Measurements from ENCODE around the gene LIN54. TPM values are rescaled to one million over a fixed set of nuclear protein-coding genes. Genes with fewer than 3 reads are reported as not detected.

Gene LIN54
- total RNA-seq, 2 experiments from 2014 or later: 47.6 to 48.9 TPM

DNA sequence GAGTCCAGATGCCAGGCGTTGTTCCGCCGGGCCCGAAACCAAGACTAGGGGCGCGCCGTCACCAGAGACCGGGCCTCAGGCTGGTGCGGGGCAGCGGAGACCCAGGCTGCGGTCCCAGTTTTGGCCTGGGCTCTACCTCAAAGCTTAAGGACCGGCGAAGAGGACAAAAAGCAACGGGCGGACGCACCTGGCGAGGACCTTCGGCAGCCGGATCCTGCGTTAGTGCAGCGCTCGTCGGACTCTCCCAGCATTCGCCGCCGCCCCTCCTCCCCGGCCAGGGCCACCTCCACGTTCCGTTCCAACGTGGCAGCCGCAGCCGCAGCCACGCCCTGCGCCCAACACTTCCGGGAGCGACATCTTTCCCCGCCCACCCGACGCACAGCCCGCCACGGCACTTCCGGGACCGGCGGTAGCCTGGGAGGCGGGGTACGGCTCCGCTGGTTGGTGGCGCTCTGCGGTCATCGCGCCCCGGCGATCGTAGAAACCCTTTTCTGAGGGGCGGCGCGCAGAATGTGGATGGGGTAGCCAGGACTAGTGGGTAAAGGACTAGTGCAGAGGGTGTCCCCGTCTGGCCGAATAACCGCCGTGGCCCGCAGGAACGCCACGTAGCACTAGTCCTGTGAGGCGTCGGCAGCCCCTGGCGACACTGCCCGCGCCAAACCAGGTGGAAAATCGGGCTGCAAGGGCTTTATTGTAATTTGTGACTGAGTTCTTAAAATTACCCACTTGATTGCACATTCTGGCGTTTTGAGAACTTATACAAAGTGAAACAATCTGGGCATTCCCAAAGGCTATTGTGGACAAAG is 119.5 kb downstream of the LIN54 start, which contains the start of gene SEC31A:
Gene SEC31A, minus strand, starts transcription at position 253 of the 806 bp plus-strand sequence. CDS start 9,217 bp downstream, outside the sequence.
- no peaks in the 10 kb centered on the region for H3K9me2 ChIP-seq (ENCODE audit: insufficient read depth, low read length)
- peak within 1 kb of the TSS; percentile 90 for H3K4me2 ChIP-seq (ENCODE audit: low read length)
- peak; percentile 97 for DNase-seq (ENCODE audit: low spot score)
- intact Hi-C loops (cut with micrococcal nuclease; ENCODE audit: unreplicated experiment): loop anchor here (1.0 to 5.0 kb wide), 6 partner anchors 9 to 546 kb away; partner anchors contain the start of genes COQ2, LIN54 and THAP9
- no peaks in the 10 kb centered on the region for H3K9me3 ChIP-seq (ENCODE audit: low read length)
- peaks cover 22% of the 10 kb centered on the region; the same call in 1 of the 2 replicates for H4K20me1 ChIP-seq (ENCODE audit: insufficient read depth, low read length)
- peaks cover 91% of the 10 kb centered on the region for H3K79me2 ChIP-seq (ENCODE audit: insufficient read depth, low read depth, low read length)
- peaks cover 53% of the 10 kb centered on the region for H3K4me1 ChIP-seq (ENCODE audit: insufficient read depth, low read length, poor library complexity, severe bottlenecking)
- peak within 1 kb of the TSS; percentile 78 for H2AFZ ChIP-seq (ENCODE audit: low read length)
- peaks cover 58% of the 10 kb centered on the region for H3K36me3 ChIP-seq (ENCODE audit: insufficient read depth, low read length)
- H3K27ac ChIP-seq (ENCODE audit: low read depth, low read length, poor library complexity, severe bottlenecking): peak within 1 kb of the TSS; percentile 84
- POLR2A ChIA-PET: interaction anchor here (1.0 to 1.6 kb wide), 3 partner anchors 9 to 120 kb away, joined by 3 to 8 read pairs (median 6); partner anchors contain the start of gene THAP9
- TSS peak; percentile 97 for BruUV-seq (replicated peaks)
- CTCF ChIA-PET (ENCODE audit: unreplicated experiment): interaction anchor here (0.7 kb wide), 1 partner anchor 11 kb away, joined by 3 read pairs; no protein-coding TSS in a partner anchor
- no peak for TF ChIP-seq EZH2phosphoT487 (IDR thresholded peaks at IDR 0.05; ENCODE audit: borderline replicate concordance, low read depth, low read length)
- TF ChIP-seq, protein P1, sequence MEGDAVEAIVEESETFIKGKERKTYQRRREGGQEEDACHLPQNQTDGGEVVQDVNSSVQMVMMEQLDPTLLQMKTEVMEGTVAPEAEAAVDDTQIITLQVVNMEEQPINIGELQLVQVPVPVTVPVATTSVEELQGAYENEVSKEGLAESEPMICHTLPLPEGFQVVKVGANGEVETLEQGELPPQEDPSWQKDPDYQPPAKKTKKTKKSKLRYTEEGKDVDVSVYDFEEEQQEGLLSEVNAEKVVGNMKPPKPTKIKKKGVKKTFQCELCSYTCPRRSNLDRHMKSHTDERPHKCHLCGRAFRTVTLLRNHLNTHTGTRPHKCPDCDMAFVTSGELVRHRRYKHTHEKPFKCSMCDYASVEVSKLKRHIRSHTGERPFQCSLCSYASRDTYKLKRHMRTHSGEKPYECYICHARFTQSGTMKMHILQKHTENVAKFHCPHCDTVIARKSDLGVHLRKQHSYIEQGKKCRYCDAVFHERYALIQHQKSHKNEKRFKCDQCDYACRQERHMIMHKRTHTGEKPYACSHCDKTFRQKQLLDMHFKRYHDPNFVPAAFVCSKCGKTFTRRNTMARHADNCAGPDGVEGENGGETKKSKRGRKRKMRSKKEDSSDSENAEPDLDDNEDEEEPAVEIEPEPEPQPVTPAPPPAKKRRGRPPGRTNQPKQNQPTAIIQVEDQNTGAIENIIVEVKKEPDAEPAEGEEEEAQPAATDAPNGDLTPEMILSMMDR (conservative IDR thresholded peaks at IDR 0.05; ENCODE audit: low read length): peak; percentile 44
- peak within 1 kb of the TSS; percentile 80 for H3K4me3 ChIP-seq (ENCODE audit: low read depth, low read length, poor library complexity, severe bottlenecking)

DNA sequence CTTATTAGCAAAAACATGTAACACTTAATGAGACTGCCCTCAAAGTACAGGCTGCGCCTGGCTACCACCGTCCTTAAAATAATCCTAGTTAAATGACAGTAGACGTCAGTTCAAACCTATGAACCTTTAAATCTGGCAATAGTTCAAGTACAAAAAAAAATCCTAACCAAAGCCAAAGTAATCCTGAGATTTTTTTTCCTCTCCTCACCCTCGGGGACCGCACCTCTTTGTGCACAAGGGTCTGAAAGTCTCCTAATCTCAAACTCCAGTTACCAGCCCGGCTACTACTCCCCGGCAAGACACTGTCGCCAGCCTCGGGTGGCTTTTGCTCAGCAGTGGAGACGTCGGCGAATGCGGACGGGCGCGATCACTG is 120.1 kb downstream of the LIN54 start:
- no peak for DNase-seq (ENCODE audit: low spot score)
- H3K4me3 ChIP-seq (ENCODE audit: low read depth, low read length, poor library complexity, severe bottlenecking): peak overlapping the region; percentile 80
- POLR2A ChIA-PET: interaction anchor here (0.6 to 2.2 kb wide), 4 partner anchors 9 to 453 kb away, joined by 3 to 12 read pairs (median 6); no protein-coding TSS in a partner anchor
- peaks cover 91% of the 10 kb centered on the region for H3K79me2 ChIP-seq (ENCODE audit: insufficient read depth, low read depth, low read length)
- peaks cover 22% of the 10 kb centered on the region; the same call in 1 of the 2 replicates for H4K20me1 ChIP-seq (ENCODE audit: insufficient read depth, low read length)
- peak overlapping the region; percentile 74 for H3K4me2 ChIP-seq (ENCODE audit: low read length)
- peaks cover 56% of the 10 kb centered on the region for H3K36me3 ChIP-seq (ENCODE audit: insufficient read depth, low read length)
- H3K9me2 ChIP-seq (ENCODE audit: insufficient read depth, low read length): no peaks in the 10 kb centered on the region
- intact Hi-C loops (cut with micrococcal nuclease; ENCODE audit: unreplicated experiment): loop anchor here (1.0 to 5.0 kb wide), 5 partner anchors 120 to 547 kb away; partner anchors contain the start of genes COQ2 and LIN54
- H3K27ac ChIP-seq (ENCODE audit: low read depth, low read length, poor library complexity, severe bottlenecking): peak overlapping the region; percentile 84
- CTCF ChIA-PET (ENCODE audit: unreplicated experiment): interaction anchor here (0.7 kb wide), 1 partner anchor 11 kb away, joined by 3 read pairs; no protein-coding TSS in a partner anchor
- peak overlapping the region; percentile 43 for H2AFZ ChIP-seq (ENCODE audit: low read length)
- peaks cover 55% of the 10 kb centered on the region for H3K4me1 ChIP-seq (ENCODE audit: insufficient read depth, low read length, poor library complexity, severe bottlenecking)
- BruUV-seq (replicated peaks): no TSS peak
- TF ChIP-seq, protein P1 (conservative IDR thresholded peaks at IDR 0.05; ENCODE audit: low read length): no peak
- no peak for TF ChIP-seq EZH2phosphoT487 (IDR thresholded peaks at IDR 0.05; ENCODE audit: borderline replicate concordance, low read depth, low read length)
- H3K9me3 ChIP-seq (ENCODE audit: low read length): no peaks in the 10 kb centered on the region

Measured in OCI-LY7 (cell line).